WTC11 (cell line): ENCODE data around the gene RAB5IF.

Experiments
- IRF2 ChIP-seq: sonication (generic); formaldehyde crosslinking; IDR thresholded peaks from 2 replicates; pipeline ENCODE4 v1.8.0; 2022; ENCODE audit warnings: low read depth, missing genetic modification reagents, borderline replicate concordance
- NFYB ChIP-seq: sonication (generic); formaldehyde crosslinking; conservative IDR thresholded peaks from 2 replicates; pipeline ENCODE4 v1.8.0; 2022; ENCODE audit warnings: low read depth, missing genetic modification reagents
- TF ChIP-seq, protein P1 (sequence below): fragments of 200-600 bp; IDR thresholded peaks from 2 replicates; pipeline ENCODE4 v1.8.0; 2022; ENCODE audit warnings: antibody characterized with exemption

DNA sequence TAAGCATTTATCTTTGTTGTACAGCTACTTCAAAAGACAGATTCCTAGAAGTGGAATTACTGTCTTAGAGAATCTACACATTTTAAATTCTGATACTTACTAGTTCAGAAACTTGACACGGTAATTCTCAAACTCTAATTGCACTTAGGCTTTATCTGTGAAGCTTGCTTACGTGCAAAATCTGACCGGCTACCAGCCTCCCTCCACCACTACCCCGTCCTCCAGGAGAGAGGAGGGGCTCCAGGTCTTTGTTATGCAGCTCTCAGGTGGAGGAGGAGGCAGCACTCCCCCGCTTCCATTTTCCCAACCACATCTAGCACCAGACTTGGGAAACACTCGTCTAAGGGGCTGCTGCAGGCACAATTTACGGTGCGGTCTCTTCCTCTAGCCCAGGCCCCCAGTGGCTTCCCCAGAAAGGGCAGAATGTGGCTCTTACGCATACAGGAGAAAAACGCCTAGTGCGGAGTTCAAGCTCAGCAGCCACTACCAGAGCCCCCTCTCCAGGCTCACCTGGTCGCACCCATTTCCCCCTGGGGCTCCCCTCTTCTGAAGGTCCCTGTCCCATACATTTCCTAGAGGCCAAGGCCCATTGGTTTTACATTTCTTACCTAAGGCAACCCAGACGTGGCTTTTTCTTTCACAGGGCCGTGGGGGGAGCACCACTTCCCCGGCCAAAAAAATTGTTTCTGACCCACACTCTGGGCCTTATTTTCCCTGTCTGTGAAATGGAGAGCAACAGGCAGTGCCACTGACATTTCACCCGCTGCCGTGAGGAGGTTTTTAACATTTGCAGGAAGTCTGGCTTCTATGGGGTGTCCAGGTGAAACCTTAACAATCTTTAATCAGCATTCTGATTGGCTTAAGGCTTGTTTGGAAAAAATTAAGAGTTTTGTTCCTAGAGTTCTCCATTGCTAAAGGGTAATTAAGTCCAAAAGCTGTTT, 33.7 kb upstream of the RAB5IF start:
- TF ChIP-seq IRF2 (CRISPR knock-in tag) (no peak), NFYB (CRISPR knock-in tag) (no peak)
- TF ChIP-seq, protein P1, sequence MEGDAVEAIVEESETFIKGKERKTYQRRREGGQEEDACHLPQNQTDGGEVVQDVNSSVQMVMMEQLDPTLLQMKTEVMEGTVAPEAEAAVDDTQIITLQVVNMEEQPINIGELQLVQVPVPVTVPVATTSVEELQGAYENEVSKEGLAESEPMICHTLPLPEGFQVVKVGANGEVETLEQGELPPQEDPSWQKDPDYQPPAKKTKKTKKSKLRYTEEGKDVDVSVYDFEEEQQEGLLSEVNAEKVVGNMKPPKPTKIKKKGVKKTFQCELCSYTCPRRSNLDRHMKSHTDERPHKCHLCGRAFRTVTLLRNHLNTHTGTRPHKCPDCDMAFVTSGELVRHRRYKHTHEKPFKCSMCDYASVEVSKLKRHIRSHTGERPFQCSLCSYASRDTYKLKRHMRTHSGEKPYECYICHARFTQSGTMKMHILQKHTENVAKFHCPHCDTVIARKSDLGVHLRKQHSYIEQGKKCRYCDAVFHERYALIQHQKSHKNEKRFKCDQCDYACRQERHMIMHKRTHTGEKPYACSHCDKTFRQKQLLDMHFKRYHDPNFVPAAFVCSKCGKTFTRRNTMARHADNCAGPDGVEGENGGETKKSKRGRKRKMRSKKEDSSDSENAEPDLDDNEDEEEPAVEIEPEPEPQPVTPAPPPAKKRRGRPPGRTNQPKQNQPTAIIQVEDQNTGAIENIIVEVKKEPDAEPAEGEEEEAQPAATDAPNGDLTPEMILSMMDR = no peak
